A673 (cell line): ENCODE measurements around the gene LRFN5. TPM values are rescaled to one million over a fixed set of nuclear protein-coding genes. Genes with fewer than 3 reads are reported as not detected.

Experiments used
- BruUV-seq: library from RNA; stranded (reverse); fragments of 400-500 nt; replicated peaks from 2 replicates; lab custom pipeline; 2021; lab: Mats Ljungman, UMichigan
- CTCF ChIA-PET: fragments of 300-600 bp; sonication (Branson Sonifier 250); formaldehyde crosslinking; loops from one replicate; lab custom pipeline; 2022; ENCODE audit warnings: antibody characterized with exemption; lab: Charles Lee
- POLR2A ChIA-PET: fragments of 300-600 bp; sonication (Branson Sonifier 250); formaldehyde crosslinking; loops from one replicate; lab custom pipeline; 2022; ENCODE audit warnings: antibody characterized with exemption; ENCODE audit not compliant: low non-redundant PET; lab: Charles Lee
- DNase-seq: peaks from one replicate; pipeline ENCODE4 v3.0.0-alpha.2; 2015; ENCODE audit warnings: low spot score
- H3K27ac ChIP-seq: fragments of 200-600 bp; sonication (generic); 2 replicates; pipeline ENCODE4 v1.5.1; 2016; ENCODE audit warnings: mixed run types, low read depth, mild to moderate bottlenecking, mixed read lengths, antibody characterized with exemption, low read length; ENCODE audit not compliant: poor library complexity, severe bottlenecking
- H3K27me3 ChIP-seq: fragments of 200-600 bp; sonication (generic); replicated peaks from 2 replicates; pipeline ENCODE4 v1.6.1; 2017; ENCODE audit warnings: mixed run types, low read depth, mild to moderate bottlenecking, mixed read lengths, antibody characterized with exemption, low read length; ENCODE audit not compliant: insufficient read depth, poor library complexity
- H3K36me3 ChIP-seq: fragments of 200-600 bp; sonication (generic); 2 replicates; pipeline ENCODE4 v1.6.1; 2016; ENCODE audit warnings: mixed run types, mild to moderate bottlenecking, mixed read lengths, antibody characterized with exemption, low read length; ENCODE audit not compliant: insufficient read depth, poor library complexity, severe bottlenecking
- H3K4me1 ChIP-seq: fragments of 200-600 bp; sonication (generic); 2 replicates; pipeline ENCODE4 v1.6.1; 2017; ENCODE audit warnings: mixed run types, mild to moderate bottlenecking, mixed read lengths, antibody characterized with exemption, low read length; ENCODE audit not compliant: insufficient read depth, poor library complexity, severe bottlenecking
- H3K4me3 ChIP-seq: fragments of 200-600 bp; sonication (generic); 2 replicates; pipeline ENCODE4 v1.5.1; 2016; ENCODE audit warnings: low read depth, mixed run types, mild to moderate bottlenecking, mixed read lengths, low read length; ENCODE audit not compliant: poor library complexity, severe bottlenecking
- H3K9me3 ChIP-seq: fragments of 200-600 bp; sonication (generic); 2 replicates; pipeline ENCODE4 v1.6.1; 2016; ENCODE audit warnings: mixed run types, low read depth, mild to moderate bottlenecking, mixed read lengths, antibody characterized with exemption, low read length; ENCODE audit not compliant: poor library complexity, severe bottlenecking
- EZH2 ChIP-seq: fragments of 200-600 bp; sonication (generic); IDR thresholded peaks from 2 replicates; pipeline ENCODE4 v1.6.1; 2017; ENCODE audit warnings: borderline replicate concordance, low read depth, mild to moderate bottlenecking, mixed read lengths, antibody characterized with exemption, low read length; ENCODE audit not compliant: poor library complexity, severe bottlenecking
- intact Hi-C: fragments of 100-400 bp; cut with micrococcal nuclease; formaldehyde crosslinking; loops from one replicate; pipeline ENCODE4 v1.10.0; 2022; ENCODE audit not compliant: unreplicated experiment
- total RNA-seq: library from RNA; stranded (reverse); gene quantifications from 2 replicates; pipeline ENCODE4 v1.2.3, GENCODE V29; 2021
- TF ChIP-seq, protein P1 (sequence below): fragments of 300-800, 200-600 bp; sonication (generic); conservative IDR thresholded peaks from 2 replicates; pipeline ENCODE4 v1.5.1; 2017; ENCODE audit warnings: low read depth, mild to moderate bottlenecking, antibody characterized with exemption, low read length, moderate library complexity, mixed read lengths

LRFN5 gene
- total RNA-seq, 1 experiment from 2014 or later = 51.3 TPM

DNA sequence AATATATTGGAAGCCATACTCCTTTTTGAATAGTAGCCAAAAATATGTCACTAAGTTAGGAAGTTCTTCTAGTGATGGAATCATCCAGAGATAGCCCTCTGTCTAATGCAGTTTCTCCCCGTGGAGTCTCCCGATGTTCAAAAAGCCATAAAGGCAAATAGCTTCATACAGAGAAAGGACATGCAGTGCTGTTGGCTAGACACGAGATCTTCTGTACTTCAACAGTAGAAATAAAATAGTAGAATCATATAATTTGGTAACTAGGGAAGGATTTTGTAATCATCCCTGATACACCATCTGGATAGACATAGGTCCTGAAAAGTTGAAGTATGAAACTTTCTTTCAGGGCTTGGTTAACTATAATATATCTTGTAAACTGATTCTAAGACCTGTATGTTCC is 27.6 kb downstream of the LRFN5 start:
- H3K27me3 ChIP-seq = no peaks in the 10 kb centered on the region
- ChIA-PET POLR2A (no interaction called here), CTCF (no interaction called here)
- no TSS peak for BruUV-seq
- H3K36me3 ChIP-seq = no peaks in the 10 kb centered on the region
- H3K4me3 ChIP-seq = peak overlapping the region; percentile 10
- peak; percentile 55 for DNase-seq
- peaks cover 53% of the 10 kb centered on the region for H3K4me1 ChIP-seq
- intact Hi-C loops = no loop called here
- no peak overlapping the region for H3K27ac ChIP-seq
- no peaks in the 10 kb centered on the region for H3K9me3 ChIP-seq
- TF ChIP-seq EZH2 = no peak
- TF ChIP-seq, protein P1, sequence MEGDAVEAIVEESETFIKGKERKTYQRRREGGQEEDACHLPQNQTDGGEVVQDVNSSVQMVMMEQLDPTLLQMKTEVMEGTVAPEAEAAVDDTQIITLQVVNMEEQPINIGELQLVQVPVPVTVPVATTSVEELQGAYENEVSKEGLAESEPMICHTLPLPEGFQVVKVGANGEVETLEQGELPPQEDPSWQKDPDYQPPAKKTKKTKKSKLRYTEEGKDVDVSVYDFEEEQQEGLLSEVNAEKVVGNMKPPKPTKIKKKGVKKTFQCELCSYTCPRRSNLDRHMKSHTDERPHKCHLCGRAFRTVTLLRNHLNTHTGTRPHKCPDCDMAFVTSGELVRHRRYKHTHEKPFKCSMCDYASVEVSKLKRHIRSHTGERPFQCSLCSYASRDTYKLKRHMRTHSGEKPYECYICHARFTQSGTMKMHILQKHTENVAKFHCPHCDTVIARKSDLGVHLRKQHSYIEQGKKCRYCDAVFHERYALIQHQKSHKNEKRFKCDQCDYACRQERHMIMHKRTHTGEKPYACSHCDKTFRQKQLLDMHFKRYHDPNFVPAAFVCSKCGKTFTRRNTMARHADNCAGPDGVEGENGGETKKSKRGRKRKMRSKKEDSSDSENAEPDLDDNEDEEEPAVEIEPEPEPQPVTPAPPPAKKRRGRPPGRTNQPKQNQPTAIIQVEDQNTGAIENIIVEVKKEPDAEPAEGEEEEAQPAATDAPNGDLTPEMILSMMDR = no peak

DNA sequence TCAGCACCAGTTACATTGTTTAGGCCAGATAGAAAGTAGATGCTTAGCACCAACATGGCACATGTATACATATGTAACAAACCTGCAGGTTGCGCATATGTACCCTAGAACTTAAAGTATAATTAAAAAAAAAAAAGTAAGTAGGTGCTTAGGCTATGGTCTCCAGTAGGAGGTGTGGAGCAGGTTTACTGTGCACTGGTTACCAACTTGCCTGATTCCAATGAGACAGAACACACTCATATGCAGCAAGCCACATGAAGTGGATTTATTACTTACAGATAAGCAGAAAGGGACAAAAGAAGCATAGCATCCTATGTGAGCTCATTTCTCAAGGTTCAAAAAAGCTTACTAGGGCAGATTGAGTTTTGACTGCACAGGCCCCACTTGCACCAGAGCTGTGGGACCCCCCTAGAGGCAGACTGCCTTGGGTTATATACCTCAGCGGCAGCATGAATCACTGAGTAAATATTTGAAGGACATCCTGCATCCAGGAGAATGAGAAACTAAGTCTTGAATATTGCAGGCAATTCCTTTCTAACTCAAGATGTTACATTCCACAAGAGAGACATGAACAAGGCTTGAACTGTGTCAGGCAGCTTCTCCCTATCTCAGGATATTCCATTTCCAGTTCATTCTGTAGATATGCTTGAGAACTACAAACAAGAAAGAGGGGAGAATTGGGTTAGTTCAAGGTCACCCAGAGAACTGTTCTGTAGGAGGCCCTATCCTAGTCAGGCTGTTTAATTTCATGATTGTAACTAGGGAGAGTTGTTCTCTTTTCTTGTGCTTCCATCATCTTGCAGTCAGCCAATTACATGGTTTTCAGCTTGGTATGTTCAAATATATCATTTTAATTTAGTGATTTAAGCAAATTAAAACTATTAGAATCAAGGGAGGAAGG is 30.1 kb downstream of the LRFN5 start:
- POLR2A ChIA-PET = interaction anchor here (0.6 kb wide), 1 partner anchor 147 kb away, joined by 3 read pairs; no protein-coding TSS in a partner anchor
- Histone ChIP-seq H3K27ac (peak overlapping the region; percentile 34), H3K4me3 (no peak overlapping the region), H3K36me3 (no peaks in the 10 kb centered on the region), H3K9me3 (no peaks in the 10 kb centered on the region), H3K27me3 (no peaks in the 10 kb centered on the region), H3K4me1 (peaks cover 49% of the 10 kb centered on the region)
- TF ChIP-seq, protein P1 = 0 out of 2 replicates have a peak, but pooled peaks have one; percentile 12
- no peak for TF ChIP-seq EZH2
- intact Hi-C loops = no loop called here
- DNase-seq = no peak
- BruUV-seq = no TSS peak
- CTCF ChIA-PET = no interaction called here

DNA sequence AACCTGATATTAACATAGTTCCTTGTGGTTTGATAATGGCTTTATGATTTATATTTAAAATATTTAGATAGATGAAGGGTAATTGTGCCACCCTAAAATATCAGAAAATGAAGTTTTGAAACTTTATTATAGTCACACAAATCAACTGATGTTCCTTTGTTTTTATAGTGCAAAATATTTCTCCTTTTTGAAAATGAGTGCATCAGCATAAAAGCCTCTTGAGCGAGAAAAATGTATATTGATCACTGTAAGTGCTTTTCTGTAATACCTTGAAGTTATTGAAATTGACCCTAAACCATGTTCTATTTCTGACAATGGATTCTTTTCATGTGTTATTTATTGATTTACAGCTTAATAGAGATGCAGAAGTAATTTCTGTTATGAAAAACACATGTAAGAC is 35.0 kb downstream of the LRFN5 start:
- Histone ChIP-seq H3K27me3 (no peaks in the 10 kb centered on the region), H3K27ac (peak overlapping the region; percentile 54), H3K4me3 (no peak overlapping the region), H3K36me3 (no peaks in the 10 kb centered on the region), H3K9me3 (no peaks in the 10 kb centered on the region), H3K4me1 (peaks cover 54% of the 10 kb centered on the region)
- intact Hi-C loops = no loop called here
- ChIA-PET CTCF (interaction anchor here (0.7 kb wide), 1 partner anchor 34 kb away, joined by 3 read pairs; no protein-coding TSS in a partner anchor), POLR2A (no interaction called here)
- TF ChIP-seq, protein P1 = no peak
- TF ChIP-seq EZH2 = no peak
- DNase-seq = no peak
- no TSS peak for BruUV-seq
